Activated CD8-positive, alpha-beta memory T cell treated with anti-CD3 and anti-CD28 coated beads for 4 hours (primary cell): ENCODE data around the gene ENSA.
"Not testable (repeated sequence)": the region's sequence is repeated elsewhere in the genome, so short reads cannot be mapped to it uniquely, and the experiment has no call there.

Experiments
- DNase-seq, 2 donors: peaks; one replicate each; pipeline ENCODE4 v3.0.0-alpha.2; 2020; ENCODE audit warnings: low read depth in 2 of 2

ENSA gene

DNA sequence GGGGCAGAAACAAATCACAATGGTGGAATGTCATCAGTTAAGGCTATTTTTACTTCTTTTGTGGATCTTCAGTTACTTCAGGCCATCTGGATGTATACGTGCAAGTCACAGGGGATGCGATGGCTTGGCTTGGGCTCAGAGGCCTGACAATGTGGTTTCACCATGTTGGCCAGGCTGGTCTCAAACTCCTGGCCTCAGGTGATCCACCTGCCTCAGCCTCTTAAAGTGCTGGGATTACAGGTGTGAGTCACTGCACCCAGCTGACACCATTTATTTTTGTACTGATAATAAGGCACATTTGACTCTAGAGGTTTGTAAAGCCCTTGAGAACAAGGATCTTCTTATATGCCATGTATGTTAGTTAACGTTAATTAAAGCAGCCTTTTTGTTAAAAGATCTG is 48.4 kb downstream of the ENSA start:
- not testable (repeated sequence) for DNase-seq

DNA sequence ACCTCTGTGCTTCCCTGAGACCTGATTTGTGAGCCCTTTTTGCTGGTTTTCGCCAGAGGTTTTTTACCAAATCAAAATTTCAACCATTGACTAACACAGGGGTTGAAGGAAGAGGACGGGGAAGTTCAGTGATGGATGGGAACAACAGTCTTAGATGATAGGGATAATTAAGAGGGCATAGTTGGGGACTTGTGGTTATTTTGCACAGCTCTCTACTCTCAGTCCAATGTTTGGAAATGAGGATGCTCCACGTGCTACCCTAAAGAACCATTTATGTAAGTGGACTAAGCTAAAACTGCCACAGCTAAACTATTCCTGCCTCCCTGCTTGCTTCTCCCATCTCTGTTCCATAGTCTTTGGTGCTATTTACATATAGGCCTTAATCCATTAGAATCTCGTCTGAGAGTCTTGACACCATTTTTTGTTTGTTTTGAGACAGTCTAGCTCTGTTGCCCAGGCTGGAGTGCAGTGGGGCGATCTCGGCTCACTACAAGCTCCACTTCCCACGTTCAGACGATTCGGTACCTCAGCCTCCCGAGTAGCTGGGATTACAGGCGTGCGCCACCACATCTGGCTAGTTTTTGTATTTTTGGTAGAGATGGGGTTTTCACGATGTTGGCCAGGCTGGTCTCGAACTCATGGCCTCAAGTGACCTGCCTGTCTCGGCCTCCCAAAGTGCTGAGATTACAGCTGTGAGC is 49.3 kb downstream of the ENSA start:
- no peak for DNase-seq

DNA sequence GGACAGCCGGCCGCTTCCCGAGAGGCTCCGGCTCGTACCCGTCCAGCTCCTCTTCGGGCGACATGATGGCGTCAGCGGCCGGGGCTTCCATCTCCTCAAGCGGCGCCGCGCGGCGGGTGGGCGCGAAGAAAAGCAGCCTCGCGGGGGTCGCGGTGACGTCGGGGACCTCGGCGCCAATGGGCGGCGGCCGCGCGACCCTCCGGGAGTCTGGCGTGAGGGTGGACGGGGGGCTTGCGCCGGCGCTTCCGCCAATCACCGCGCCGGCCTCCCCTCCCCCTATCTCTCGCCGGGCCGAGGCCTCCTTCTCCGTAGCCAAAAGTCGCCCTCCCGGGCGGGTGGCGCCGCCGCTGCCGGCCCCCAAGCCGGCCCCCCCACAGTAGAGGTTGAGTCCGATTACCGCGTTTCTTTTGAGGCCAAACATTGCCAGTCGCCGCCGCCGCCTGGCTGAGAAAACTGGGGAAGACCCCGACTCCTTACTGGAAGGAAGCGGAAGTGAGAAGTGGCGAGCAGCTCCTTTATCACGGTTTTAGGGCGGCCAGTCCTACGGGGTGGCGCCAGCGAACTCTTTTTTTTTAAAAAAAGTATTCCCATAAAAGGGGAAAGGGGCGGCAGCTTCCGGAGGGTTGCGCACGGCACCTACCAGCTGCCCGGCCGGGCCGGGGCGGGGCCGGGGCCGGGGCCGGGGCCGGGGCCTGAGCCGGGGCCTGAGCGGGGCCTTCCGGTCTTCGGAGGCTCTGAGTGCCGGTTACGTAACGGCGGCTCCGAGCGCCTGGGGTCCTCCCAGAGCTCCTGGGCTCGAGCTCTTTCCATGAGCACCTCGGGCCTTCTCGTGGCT is 50.1 kb downstream of the ENSA start, which contains the start of gene MCL1:
Gene MCL1 (minus strand): TSS at position 501 of the 835 bp plus-strand sequence. CDS start 80 bp downstream, at position 421.
- peak; percentile 75 to 83 for DNase-seq

DNA sequence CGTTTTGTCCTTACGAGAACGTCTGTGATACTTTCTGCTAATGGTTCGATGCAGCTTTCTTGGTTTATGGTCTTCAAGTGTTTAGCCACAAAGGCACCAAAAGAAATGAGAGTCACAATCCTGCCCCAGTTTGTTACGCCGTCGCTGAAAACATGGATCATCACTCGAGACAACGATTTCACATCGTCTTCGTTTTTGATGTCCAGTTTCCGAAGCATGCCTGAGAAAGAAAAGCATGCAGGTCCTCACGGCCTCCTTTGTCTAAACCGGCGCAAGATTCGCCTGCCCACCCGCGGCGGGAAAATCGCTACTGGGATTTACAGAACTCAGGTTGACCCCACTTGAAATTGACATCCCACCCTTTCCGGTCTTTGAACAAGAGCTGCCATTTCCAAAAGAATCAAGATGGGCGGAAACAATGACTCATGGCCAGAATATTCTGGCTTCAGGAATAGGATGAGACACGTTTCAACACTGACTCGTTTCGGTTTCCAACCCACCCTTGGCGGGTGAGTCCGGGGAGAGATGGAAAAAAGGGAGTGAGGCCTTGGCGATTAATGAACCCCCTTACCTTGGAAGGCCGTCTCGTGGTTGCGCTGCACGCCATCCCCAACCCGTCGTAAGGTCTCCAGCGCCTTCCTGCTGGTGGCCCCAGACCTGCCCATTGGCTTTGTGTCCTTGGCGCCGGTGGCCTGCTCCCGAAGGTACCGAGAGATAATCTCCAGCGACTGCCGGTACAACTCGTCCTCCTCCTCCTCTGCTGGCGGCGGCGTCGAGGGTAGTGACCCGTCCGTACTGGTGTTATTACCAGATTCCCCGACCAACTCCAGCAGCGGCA is 50.9 kb downstream of the ENSA start:
- no peak for DNase-seq

DNA sequence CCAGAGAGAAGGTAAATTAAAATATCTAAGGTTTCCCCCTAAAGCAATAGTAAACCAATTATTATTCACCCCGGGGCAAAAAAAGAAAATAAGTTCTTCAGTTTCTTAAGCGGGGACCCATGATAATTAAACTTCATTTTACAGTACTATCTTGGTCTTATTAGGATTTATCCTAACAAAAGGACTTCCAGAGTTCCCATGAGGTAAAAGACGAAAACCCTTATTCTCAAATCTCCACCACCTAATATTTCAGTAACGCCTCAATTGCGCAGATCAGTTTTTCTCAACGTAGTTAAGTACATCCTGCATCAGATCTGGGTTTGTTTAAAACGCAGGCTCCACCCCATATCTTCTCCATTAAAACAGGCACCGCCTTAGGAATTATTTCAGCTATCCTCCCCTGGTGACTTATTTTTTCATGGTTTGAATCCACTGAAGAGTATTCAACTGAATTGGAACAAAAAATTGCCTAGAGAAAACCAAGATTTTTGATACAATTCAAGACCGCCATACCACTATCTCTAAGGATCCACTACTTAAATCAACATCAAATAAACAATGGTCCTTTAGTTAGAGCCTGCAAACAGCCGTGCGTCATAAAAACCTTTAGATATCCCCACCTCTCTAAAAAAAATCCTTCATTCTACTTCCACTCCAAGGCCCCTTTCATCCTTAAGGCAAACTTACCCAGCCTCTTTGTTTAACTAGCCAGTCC is 51.7 kb downstream of the ENSA start:
- DNase-seq = no peak

DNA sequence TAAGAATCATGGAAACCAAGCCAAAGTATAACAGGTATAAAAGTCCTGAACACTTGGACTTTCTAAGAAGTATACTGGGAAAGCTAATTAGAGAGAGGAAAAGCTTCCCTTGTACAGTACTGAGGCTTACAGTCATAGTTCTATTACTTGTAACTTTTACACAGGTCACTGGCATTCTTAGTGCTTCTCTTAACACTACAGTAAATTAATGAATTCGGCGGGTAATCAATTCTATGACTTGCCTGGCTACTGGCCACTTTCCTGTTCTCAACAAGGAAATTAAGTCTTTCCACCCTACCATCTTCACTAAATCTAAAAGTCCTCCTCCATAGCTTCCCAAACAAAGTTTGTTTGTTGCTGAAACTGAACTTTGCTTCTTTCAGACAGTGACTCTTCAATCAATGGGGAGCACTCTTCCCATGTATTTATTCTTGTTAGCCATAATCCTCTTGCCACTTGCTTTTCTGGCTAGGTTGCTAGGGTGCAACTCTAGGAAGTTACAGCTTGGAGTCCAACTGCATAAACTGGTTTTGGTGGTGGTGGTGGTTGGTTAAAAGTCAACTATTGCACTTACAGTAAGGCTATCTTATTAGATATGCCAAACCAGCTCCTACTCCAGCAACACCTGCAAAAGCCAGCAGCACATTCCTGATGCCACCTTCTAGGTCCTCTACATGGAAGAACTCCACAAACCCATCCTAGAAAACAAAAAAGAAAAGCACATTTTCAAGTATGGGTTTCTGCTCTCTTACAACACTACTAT is 52.4 kb downstream of the ENSA start:
- DNase-seq = no peak

DNA sequence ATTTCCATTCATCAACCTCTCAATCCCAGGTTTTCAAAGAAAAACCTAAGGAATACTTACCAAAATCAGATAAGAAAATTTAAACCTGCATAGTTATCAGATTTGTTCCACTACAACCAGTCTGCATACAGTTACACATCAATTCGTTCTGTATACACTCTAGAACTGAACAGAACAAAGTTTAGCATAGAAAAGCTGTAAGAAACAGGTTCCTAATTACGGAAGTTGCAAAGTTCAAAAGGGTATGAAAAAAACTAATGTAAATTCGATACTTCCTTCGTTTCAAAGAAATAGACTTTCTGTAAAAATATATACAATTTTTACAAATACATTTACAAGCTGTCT is 53.1 kb downstream of the ENSA start:
- DNase-seq = no peak

DNA sequence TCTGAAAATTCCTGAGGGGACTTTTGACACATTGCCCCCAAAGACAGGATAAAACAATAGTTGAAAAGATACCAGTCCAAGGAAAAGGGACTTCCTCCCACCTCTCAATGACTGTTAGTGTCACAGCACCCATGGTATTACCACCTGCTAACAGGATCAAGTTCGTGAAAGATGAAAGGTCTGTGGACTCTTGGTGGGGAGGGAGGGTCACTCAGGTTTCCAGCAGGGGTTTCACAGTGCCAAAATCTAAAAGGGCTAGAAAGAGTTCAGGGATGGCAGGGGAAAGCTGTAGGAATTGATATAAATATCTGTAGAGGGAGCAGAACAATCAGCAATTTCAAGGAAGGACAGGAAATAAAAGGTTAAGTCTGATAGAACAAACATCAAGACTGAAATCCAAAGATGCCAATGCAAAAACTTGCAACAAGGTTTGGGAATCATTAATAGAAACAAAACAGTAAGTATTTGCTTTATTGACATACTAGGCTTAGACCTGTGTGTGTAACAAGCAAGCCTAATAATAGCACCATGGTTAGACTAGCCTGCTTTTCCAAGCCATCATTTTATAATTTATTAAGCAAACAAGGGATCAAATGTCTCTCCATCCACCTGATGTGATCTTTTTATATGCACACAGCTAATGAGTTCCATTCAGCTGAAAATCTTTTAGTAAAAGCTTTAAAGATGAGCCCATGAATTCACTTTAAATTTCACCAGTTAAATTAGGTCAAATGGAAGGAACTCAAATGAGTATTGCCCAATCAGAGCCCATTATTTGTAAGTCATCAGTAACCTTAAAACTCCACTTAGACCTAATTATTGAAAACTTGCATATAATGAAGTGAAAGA is 53.7 kb downstream of the ENSA start:
- no peak for DNase-seq

DNA sequence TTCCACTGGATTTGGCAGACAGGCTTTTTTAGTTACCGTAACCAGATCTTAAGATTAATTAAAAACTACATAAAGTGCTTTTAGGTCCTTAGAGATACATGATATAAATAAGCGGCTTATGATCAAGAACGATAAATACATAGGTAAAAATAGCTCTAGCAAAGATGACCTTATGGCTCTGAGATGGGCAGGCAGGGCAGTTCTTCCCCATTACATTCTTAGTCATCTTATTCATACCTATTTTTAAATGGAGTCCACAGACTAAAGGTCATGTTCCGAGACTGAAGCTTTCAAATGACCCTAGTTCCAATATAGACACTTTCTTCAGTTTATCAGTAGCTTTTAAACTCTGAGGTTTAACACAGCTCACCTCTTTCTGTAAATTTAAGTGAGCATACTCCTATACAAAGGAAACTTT is 54.3 kb downstream of the ENSA start:
- DNase-seq = no peak

DNA sequence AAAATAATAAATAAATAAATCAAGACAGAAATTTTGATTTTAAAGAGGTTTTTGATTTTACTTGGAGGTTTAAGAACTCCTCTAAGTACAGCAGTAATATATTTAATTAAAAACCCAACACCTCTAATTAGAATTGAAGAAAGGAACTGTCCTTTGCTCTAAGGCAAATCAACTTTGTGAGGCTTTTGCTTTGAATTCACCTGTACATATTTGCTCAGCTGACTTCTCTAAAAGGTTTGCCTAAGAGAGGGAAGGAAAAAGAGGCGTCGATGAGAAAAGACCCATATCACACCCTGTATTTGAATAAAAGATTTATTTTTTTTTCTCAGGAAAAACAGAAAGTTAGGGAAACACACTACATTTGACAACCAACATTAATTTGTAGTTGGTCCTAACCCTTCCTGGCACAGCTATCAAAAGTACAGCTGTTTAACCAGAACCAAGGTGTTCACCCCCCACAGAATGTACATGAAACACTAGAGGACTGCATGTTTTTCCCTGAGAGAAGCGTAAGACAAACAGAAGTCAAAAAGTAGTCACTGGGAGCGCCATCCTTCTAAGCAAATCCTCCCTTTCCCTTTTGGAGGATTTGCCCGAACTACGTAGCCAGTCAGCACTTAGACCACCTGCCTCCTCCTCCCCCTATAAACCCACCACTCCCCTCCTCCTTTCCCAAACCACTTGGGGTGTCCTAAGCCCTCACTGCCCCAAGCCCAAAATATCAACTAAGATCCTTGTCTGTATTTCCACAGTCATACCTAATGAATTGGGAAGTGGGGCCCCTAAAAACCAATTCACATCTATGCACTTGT is 54.9 kb downstream of the ENSA start:
- DNase-seq = no peak

DNA sequence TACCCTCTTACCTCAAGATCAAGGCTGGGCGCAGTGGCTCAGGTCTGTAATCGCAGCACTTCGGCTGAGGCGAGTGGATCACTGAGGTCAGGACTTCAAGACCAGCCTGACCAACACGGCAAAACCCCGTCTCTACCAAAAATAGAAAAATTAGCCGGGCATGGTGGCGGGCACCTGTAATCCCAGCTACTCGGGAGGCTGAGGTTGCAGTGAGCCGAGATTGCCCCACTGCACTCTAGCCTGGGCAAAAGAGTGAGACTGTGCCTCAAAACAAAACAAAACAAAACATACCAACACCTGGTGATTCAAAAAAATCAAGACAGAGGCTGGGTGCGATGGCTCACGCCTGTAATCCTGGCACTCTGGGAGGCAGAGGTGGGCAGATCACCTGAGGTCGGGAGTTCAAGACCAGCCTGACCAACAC is 55.8 kb downstream of the ENSA start:
- DNase-seq = not testable (repeated sequence)

DNA sequence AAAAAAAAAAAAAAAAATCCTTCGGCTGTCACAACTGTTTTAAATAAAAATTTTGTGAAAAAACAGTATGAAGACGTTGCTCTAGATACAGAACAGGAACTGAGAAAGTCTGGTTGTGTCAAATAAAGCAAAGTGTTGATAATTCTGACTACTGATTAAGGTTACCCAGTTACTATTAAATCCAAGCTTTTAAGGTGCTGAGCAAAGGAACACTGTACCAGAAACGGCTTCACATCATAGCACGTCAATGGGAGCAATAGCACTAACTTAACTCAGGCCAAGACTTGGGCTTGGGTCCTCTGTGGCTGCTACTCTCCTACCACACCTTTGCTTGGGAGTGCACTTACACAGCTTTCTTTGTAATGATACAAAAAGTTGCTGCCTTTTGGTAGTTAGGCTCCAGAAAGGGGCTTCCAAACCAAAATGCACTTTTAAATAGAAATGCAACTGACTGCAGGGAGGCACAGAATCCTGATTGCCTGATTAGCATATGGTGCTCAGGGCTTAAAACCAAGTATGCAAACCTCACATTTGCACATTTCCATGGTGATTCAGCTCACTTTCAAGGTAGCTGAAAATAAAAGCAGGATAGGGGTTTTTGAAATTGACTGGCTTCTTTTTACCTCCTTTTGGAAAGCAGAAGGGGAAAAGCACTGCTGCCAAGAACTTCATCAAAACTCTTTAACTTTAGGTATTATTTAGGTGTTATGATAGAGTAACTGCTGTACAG is 56.3 kb downstream of the ENSA start:
- no peak for DNase-seq
